Left renal cortex interstitium (tissue), 4 donors: ENCODE results near the gene SORCS2. TPM values are rescaled to one million over a fixed set of nuclear protein-coding genes. Genes with fewer than 3 reads are reported as not detected.
"Not testable (repeated sequence)": the region's sequence is repeated elsewhere in the genome, so short reads cannot be mapped to it uniquely, and the experiment has no call there.

Source experiments
- DNase-seq, 4 donors: peaks; one replicate each; pipeline ENCODE4 v3.0.0-alpha.2; 2013; ENCODE audit warnings: low read depth in 4 of 4, low spot score in 2 of 4, missing footprints in 1 of 4
- polyA plus RNA-seq, 4 donors: library from polyadenylated mRNA; unstranded; fragments of 120-200 nt; gene quantifications; one replicate each; pipeline ENCODE4 v1.2.1, GENCODE V29; 2013; ENCODE audit not compliant: insufficient read length in 4 of 4

Gene SORCS2
- polyA plus RNA-seq, 4 donors, result 3.7 to 11.5 (median 8.4) TPM

- not testable (repeated sequence) for DNase-seq
These were observed 22.8 kb downstream of the SORCS2 start for GRCh38 chr4:7215187-7215586.

DNA sequence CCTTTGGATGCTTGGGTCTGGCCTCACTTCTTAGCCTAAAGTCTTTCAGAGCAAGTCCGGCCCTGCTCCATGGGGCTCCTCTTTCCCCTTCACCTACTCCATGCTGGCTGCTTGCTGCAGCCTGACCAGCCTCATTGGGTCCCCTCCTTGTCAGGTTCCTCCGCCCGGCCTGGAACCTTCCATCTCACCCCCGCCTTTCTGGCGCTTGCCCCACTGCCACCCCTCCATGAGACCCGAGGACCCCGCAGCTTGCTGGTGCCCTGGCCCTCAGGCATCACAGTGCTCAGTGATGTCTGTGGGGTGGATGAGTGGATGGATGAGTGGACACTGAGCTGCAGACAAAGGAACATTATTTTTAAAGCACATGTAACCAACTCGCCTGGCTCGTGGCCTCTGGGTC lies 24.7 kb downstream of the SORCS2 start:
- no peak for DNase-seq

DNA sequence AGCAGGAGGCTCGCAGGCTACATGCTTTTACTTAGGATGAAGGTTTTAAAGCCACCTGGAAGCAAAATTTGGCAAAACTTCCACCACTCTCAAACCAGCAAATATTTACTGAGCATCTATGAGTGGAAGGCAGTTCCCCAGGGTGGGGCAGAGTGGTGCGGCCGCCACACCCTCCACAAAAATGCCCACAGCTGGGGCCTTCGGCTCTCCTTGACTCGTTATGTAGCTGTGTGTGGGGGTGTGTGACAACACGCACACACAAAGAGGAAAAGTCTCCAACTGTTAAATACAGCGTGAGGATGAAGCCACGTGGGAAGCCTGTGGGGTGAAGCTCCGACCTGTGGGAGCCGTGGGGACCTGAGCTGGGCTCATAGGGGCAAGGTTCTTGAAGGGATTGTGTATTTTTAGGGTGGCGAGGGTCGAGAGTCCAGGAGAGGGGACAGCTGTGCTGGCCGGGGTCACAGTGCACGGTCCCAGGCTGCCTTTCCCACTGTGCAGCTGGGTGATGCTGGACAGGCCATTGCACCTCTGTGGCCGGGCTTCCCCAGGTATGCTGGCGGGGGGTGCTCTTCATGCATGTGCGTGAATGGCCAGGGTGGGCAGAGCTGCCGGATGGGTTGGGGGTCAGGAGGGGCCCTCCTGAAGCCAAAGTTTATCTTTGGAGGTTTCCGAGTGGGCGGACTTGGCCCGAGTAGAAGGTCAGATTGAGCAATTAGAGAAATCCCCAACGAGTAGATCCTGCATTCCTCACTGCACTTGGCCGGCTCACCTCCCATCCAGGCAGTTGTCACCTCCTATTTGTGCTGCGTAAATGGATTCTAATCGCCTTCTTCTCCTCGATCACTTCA lies 25.4 kb downstream of the SORCS2 start:
- DNase-seq, result no peak

DNA sequence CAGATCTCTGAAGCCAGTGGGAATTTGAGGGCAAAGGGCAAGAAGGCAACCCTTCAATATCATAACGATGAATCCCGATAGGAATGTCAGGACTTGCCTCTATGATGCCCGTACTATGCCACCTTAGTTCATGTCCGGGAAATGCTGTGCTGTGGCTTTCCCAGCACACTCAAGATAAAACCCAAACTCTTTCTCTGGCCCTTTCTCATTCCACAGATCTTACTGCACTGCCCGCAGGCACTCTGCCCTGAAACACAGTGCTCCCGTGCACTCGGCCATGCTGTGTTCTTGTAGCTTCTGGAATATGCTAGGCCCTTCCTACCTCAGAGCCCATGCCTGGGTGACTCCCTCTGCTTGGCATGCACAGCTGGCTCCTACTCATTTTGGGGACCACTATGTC lies 26.3 kb downstream of the SORCS2 start:
- DNase-seq, result no peak

DNA sequence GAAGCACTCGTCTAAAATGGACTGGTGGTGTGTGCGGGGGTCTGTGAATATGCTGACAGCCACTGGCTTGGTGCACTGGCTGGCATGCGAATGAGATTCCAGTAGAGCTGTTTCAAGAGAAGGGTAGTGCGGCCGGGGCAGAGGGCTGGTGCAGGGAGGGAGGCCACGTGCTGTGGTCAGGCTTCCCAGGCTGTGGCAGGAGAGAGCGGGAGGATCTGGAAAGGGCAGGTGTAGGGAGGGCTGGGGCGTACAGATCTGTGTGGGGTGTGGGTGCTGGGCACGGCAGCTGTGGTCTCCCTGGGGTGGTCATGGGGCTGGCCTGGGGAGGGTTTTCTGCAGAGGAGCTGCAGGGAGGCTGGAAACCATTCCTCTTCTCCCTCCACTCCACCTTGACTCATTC lies 30.2 kb downstream of the SORCS2 start:
- DNase-seq, result no peak

DNA sequence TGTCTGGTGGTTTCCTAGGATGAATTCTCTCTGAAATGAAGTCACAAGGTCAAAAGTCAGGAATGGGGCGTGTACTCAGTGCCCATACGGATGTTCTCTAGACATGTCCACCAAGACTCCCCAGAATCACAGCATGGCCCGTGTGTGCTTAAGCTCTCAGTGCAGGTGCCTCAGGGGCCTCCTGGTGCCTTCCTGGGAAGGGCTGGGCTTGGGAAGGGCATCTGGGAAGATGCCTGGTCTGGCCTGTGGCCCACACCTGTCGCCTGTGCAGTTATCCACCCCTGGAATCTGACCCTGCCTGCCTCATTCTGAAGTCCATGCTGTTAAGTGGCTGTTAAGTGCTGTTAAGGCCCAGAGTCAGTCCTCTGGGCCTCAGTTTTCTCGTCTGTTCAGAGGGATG lies 31.2 kb downstream of the SORCS2 start:
- DNase-seq, result no peak

GRCh38 chr4:7224001-7224400 lies 31.7 kb downstream of the SORCS2 start:
- DNase-seq, result no peak

GRCh38 chr4:7224878-7225533 lies 32.7 kb downstream of the SORCS2 start:
- no peak for DNase-seq

DNA sequence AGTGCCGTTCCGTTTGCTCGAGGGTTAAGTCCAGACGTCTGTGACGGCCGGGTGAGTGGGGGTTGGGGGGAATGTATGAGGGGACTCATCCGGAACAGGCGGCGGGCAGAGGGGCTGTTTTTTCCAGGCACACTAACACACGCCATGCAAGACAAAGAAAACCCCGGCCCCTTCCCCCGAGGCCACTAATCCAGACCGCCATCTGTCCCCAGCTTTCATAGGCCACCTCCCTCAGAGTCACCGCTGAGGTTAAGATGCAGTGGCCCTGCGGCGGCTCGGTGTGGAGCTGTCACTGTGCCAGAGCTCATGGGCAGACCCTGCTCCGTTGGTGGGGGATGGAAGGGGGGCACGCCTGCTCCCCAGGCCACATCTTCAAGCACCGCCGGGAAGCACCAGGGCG lies 34.1 kb downstream of the SORCS2 start:
- no peak for DNase-seq

- no peak for DNase-seq
These were observed 34.7 kb downstream of the SORCS2 start for GRCh38 chr4:7227008-7227407.

- DNase-seq, result no peak
These were observed 36.4 kb downstream of the SORCS2 start for GRCh38 chr4:7228734-7229133.

GRCh38 chr4:7232061-7232650 lies 39.8 kb downstream of the SORCS2 start:
- no peak for DNase-seq

GRCh38 chr4:7233006-7233580 lies 40.8 kb downstream of the SORCS2 start:
- DNase-seq, result no peak

DNA sequence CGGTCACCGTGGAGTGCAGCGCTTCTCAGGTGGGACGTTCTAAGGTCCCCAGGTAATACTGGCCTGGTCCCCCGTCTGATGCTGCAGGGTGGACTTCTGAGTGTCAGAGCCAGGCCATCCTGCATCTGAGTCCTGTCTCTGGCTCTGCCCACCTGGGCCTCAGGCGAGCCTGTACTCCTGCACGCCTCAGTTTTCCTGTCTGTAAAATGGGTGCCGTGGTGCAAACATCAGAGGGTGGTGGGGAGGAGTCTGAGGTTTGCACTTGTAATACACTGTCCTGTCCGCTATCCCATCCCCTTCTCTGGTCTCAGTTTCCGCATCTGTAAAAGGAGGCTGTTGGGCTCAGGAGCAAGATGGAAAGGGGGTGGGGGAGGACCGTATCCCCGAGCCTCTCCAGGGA lies 41.3 kb downstream of the SORCS2 start:
- DNase-seq, result no peak

GRCh38 chr4:7234355-7235029 lies 42.2 kb downstream of the SORCS2 start:
- no peak for DNase-seq

GRCh38 chr4:7235030-7235380 lies 42.7 kb downstream of the SORCS2 start:
- DNase-seq, result no peak

DNA sequence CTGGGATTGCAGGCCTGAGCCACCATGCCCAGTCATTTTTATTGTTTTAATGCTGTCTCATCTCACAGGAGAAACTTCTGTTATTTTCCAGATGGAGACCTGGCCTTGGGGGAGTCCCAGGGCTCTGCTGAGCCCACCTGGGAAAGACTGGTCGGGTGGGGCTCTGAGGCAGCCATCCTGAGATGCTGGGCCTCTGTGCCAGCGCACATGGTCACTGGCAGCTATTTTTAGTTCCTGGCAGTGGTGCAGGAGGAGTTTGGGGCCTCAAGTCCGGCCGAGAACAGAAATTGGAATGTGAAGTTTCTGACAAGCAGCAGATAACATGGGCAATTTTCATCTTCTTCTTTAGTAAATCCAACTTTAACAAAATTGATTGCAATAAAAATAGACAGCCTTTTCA lies 44.5 kb downstream of the SORCS2 start:
- no peak for DNase-seq

GRCh38 chr4:7237873-7238272 lies 45.5 kb downstream of the SORCS2 start:
- no peak for DNase-seq

DNA sequence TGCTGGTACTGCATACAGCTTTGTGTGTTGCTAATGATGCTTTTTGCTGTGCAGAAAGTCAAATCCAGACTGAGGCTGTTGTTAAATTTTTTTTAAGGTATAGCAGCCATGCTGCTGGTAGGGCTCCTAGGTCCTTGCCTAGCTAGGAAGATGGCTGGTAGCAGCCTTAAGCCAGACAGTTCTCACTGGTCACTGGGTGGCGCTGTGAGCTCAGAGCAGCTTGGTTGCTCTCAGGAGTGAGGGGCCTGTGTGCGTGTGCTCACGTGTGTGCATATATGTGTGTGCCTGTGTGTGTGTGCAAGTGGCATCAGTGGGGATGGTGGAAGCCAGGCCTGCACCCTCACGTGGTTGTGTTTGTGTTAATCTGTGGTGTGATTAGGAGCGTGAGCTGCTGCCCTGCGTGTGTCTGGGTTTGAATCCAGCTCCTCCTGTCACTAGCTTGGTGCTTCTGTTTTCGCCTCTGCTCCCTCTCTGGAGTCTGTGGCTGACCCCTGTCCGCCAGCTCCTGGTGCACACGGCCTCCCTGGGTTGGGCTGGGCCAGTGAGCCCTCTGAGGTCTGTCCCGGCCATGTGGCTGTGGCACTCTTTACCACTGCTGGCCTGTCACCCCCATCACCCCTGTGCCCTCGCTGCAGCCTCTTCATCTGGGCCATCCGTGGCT lies 46.1 kb downstream of the SORCS2 start:
- no peak for DNase-seq

GRCh38 chr4:7239101-7239820 lies 46.9 kb downstream of the SORCS2 start:
- DNase-seq, result no peak
